HG03520 (cell line): ENCODE data around the gene KIAA1586.
"Not testable (repeated sequence)": the region's sequence is repeated elsewhere in the genome, so short reads cannot be mapped to it uniquely, and the experiment has no call there.

Experiments used
- ATAC-seq: cut with Tn5 transposase; IDR thresholded peaks from one replicate; pipeline ENCODE4 v1.9.1; 2021; ENCODE audit warnings: mild to moderate bottlenecking, moderate library complexity; ENCODE audit not compliant: unreplicated experiment

Gene KIAA1586, protein sequence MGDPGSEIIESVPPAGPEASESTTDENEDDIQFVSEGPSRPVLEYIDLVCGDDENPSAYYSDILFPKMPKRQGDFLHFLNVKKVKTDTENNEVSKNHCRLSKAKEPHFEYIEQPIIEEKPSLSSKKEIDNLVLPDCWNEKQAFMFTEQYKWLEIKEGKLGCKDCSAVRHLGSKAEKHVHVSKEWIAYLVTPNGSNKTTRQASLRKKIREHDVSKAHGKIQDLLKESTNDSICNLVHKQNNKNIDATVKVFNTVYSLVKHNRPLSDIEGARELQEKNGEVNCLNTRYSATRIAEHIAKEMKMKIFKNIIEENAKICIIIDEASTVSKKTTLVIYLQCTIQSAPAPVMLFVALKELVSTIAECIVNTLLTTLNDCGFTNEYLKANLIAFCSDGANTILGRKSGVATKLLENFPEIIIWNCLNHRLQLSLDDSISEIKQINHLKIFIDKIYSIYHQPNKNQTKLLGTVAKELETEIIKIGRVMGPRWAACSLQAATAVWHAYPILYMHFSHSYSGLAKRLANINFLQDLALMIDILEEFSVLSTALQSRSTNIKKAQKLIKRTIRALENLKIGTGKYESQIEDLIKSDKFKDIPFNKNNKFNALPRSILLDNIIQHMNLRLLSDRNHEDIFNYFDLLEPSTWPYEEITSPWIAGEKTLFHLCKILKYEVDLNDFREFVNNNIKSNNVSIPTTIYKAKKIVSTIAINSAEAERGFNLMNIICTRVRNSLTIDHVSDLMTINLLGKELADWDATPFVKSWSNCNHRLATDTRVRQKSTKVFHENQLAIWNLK

DNA sequence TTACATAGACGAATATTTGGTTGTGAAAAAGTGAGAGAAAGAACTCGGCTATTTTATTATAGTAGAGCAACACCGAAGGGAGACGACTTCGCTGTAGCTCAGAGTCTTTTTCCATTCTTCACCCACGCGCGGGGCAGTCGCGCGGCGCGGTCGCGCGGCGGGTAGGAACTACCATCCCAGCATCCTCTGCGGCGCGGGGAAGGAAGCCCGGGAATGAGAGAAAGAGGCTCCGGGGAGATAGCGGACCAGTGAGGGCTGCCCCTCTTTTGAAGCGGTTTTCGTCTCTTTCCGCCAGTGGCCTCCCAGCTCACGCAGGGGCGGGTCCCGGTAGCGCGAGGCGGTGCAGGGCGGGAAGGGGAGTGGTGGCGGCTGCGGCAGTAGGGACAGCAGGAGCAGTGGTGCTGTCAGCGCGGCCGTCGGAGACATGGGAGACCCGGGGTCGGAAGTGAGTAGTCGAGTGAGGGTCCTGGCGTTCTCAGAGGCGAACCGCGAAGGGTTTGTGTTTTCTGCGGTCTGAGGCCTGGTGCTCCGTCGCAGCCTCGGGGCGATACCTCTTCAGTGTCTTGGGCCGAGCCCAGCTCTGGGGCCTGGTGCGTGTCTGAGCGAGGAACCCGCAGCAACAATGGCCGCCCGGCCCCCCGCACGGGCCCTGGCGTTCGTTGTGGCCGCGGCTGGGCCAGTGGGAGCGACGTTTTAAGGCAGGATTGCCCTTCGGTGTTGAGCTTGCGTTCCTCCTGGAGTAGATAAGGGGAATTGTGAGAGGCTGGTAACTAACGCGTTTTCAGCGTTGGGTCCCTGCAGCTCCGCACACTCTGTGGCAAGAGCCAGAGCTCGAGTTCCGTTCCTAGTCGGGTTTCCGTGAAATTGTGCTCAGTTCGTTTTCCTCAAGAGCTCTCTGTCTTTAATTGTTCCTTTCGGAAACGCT, at the start of gene KIAA1586:
Gene KIAA1586, plus strand, starts transcription at position 362 of the 925 bp plus-strand sequence. Its CDS starts 63 bp downstream, at position 425.
- peak; percentile 87 for ATAC-seq

GRCh38 chr6:56999049-56999448, 47.4 kb upstream of the KIAA1586 start:
- no peak for ATAC-seq

- ATAC-seq: not testable (repeated sequence)
Observed at GRCh38 chr6:56999748-57000147, 46.7 kb upstream of the KIAA1586 start.

DNA sequence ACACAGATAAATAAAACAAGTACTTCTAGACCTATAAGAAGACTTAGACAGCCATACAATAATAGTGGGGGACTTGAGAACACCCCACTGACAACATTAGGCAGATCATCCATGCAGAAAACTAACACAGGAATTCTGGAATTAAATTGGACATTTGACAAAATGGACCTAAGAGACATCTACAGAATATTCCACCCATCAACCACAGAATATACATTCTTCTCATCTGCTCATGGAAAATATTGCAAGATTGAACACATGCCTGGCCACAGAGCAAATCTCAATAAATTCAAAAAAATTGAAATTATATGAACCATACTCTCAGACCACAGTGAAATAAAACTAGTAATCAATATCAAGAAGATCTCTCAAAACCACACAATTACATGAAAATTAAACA, 44.3 kb upstream of the KIAA1586 start:
- no peak for ATAC-seq

GRCh38 chr6:57004292-57004691, 42.2 kb upstream of the KIAA1586 start:
- ATAC-seq: no peak

DNA sequence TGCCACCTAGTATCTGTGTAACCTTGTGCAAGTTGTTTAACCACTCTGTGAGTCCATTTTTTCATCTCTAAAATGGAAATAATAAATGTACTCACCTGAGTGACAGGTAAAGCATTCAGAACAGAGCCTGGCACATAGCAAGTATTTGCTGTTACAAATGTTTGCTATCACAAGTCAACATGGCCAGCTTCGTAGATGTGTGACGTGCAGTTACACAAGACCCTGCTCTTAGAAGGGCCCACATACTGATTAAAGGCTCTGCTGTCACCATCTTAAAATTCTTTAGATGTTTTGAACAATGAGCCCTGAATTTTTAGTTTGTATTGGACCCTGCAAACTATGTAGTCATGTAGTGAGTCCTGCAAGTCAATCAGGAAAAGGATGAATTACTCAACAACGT, 40.4 kb upstream of the KIAA1586 start:
- no peak for ATAC-seq

DNA sequence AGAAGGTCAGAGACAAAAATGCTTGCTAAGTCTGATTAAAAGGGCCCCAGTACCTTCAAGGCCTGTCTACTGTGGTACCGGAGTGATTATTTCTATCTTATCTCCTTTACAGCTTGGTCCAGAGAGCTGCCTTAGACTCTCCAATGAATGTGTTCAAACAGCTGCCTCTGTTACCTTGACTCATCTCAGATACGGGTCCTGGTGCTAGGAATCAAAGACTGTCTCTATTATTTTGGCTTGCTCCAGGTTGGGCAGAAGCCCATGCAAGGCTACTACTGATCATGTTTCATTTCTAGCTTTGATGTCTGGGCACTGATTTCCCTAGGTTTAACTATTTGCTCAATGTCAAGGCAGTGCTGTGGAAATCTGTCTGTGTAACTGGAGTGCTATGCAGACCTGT, 38.4 kb upstream of the KIAA1586 start:
- ATAC-seq: not testable (repeated sequence)

- ATAC-seq: no peak
Observed at GRCh38 chr6:57013521-57013926, 33.0 kb upstream of the KIAA1586 start.

DNA sequence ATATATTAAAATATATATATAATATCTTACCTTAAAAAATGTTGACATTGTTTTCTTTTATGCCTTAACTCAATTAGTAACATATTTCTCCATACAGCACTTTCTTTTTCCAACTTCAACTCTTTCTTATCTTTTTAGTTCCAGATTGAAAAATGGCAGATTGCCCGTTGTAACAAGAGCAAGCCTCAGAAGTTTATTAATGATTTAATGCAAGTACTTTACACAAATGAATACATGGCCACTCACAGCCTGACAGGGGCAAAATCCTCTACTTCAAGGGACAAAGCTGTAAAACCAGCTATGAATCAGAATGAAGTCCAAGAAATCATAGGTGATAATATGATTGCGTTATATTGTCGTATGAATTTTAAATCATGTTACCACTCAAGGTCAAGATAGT, 29.4 kb upstream of the KIAA1586 start:
- ATAC-seq: no peak

- ATAC-seq: no peak
Observed at GRCh38 chr6:57017841-57018240, 28.7 kb upstream of the KIAA1586 start.

GRCh38 chr6:57019434-57019833, 27.1 kb upstream of the KIAA1586 start:
- no peak for ATAC-seq

GRCh38 chr6:57021086-57021720, 25.3 kb upstream of the KIAA1586 start:
- ATAC-seq: no peak

DNA sequence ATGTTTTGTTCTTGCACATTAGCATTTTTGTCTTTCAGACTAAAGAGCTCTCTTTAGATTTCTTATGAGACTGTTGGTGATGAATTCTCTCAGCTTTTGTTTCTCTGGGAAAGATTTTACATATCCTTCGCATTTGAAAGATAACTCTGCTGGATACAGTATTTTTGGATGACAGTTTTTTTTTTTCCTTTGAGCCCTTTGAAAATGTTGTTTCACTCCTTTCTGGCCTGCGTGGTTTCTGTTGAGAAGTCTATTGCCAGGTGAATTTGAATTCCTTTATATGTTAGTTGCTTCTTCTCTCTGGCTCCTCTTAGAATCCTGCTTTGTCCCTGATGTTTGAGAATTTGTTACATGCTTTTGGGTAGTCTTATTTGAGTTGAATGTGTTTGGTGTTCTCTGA, 22.2 kb upstream of the KIAA1586 start:
- ATAC-seq: no peak

GRCh38 chr6:57024775-57025174, 21.7 kb upstream of the KIAA1586 start:
- no peak for ATAC-seq

DNA sequence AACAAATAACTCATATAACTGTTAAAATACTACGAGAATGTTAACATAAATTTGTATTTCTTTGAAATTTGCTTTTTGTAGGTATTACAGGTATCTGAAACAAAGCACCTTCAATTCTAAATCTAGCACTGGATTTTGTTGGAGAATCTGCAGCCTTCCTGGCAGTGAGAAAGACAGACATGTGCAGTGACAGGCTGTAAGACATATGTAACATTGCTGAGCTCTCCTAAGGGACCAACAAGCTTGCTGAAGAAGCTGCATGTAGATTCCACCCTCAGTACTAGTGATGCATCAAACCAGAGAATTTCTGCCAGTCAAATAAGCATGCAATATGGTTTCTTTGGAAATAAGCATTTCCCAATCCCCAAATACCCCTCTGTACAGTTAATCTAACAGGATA, 20.5 kb upstream of the KIAA1586 start:
- no peak for ATAC-seq

DNA sequence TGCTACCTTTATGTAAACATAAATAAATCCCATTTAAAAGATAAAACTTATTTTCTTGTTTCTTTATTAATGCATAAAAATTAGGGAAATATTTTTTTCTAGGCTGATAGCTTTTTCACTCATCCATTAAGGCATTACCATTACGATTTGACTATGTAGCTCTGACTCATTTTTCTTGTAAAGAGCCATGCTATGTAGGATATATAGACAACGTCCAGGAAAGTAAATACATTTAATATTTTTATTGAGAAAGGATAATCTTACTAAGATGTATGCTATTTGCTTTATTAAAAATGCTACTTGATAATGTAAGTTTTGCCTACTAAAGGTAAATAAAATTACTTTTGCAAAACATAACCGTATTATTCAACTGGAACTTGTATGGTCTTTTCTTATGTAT, 19.2 kb upstream of the KIAA1586 start:
- ATAC-seq: no peak

DNA sequence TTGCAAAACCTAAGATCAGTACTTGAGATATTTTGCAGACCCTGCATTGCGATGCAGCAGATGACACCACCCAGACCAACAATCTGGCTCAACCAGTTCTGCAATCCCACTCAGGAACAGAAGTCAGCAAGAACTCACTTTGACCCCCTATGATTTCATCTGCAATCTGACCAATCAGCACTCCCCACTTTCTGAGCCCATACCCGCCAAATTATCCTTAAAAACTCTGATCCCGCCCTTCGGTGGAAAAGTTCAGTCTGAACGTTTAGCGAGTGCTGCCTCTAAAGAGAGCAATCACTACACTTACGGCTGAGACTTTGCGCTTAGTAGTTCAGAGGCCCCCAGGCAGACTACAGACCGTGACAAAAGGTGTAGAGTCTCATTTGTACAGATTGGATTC, 17.3 kb upstream of the KIAA1586 start:
- no peak for ATAC-seq

DNA sequence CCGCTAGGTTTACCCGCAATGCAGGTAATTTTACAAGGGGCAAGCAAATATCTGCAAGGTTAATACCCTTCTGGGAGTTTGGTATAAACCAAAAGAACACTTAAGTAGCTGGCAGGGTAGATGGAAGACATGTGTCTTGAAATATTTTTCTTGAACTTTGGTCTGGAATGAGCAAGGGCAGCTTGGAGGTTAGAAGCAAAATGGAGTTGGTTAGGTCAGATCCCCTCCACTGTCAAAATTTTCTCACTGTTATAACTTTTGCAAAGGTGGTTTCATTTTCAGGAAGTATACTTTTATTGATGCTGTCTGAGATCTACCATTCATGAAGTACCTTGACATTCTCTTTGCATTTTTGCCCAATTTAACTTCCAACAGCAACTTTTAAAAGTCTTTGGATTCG, 13.3 kb upstream of the KIAA1586 start:
- ATAC-seq: no peak

DNA sequence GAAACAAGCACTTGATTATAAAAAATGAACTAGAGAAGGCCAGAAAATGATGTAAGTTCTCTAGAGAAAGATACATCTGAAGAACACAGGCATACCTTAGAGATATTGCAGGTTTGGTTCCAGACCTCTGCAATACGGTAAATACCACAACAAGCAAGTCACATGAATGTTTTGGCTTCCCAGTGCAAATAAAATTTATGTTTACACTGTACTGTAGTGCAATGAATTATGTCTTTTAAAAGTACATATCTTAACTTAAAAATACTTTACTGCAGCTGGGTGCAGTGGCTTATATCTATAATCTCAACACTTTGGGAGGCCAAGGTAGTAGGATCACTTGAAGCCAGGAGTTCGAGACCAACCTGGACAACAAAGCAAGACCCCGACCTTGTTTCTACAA, 10.9 kb upstream of the KIAA1586 start:
- no peak for ATAC-seq

- ATAC-seq: no peak
Observed at GRCh38 chr6:57038906-57039305, 7.6 kb upstream of the KIAA1586 start.

DNA sequence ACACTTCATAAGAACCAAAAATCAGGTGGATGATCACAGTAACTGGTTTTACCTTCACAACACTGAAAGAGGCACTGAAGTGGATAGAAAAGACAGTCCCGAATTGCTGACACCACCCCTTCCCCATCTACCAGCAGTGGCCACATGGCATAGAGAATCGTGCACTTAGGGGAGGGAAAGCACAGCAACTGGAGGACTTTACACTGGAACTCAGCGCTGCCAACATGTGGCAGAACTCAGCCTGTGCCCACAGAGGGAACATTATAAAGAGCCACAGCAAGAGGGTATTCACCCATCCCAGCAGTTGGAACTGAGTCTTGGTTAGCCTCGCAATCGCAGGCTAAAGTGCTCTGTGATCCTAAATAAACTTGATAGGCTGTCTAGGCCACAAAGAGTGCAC, 6.5 kb upstream of the KIAA1586 start:
- ATAC-seq: no peak
